GM04504 (cell line): ENCODE measurements around the gene SYNCRIP.
"Not testable (repeated sequence)": the region's sequence is repeated elsewhere in the genome, so short reads cannot be mapped to it uniquely, and the experiment has no call there.

Experiments
- DNase-seq: peaks from one replicate; pipeline ENCODE4 v3.0.0-alpha.2; 2012; ENCODE audit warnings: low read depth

Gene SYNCRIP

GRCh38 chr6:85669735-85670194 is 27.1 kb upstream of the SYNCRIP start:
- DNase-seq = no peak

- no peak for DNase-seq
These were observed 19.6 kb upstream of the SYNCRIP start for GRCh38 chr6:85662251-85662650.

GRCh38 chr6:85660181-85660611 is 17.5 kb upstream of the SYNCRIP start:
- peak; percentile 86 for DNase-seq

GRCh38 chr6:85650606-85651005 is 7.9 kb upstream of the SYNCRIP start:
- DNase-seq = no peak

GRCh38 chr6:85644279-85644762 is 1.6 kb upstream of the SYNCRIP start:
- DNase-seq = no peak

GRCh38 chr6:85643537-85644278 is 1.0 kb upstream of the SYNCRIP start:
- peak; percentile 92 for DNase-seq

- no peak for DNase-seq
These were observed 551 bp downstream of the SYNCRIP start for GRCh38 chr6:85641897-85642773.

- DNase-seq = no peak
These were observed 1.2 kb downstream of the SYNCRIP start for GRCh38 chr6:85641522-85641896.

GRCh38 chr6:85640821-85641220 is 1.9 kb downstream of the SYNCRIP start:
- no peak for DNase-seq

GRCh38 chr6:85637579-85637978 is 5.1 kb downstream of the SYNCRIP start:
- DNase-seq = no peak

GRCh38 chr6:85632164-85632942 is 10.3 kb downstream of the SYNCRIP start:
- no peak for DNase-seq

- DNase-seq = not testable (repeated sequence)
These were observed 11.6 kb downstream of the SYNCRIP start for GRCh38 chr6:85631117-85631516.

- no peak for DNase-seq
These were observed 14.3 kb downstream of the SYNCRIP start for GRCh38 chr6:85628353-85628752.

GRCh38 chr6:85620308-85620707 is 22.4 kb downstream of the SYNCRIP start:
- DNase-seq = no peak

- DNase-seq = no peak
These were observed 27.9 kb downstream of the SYNCRIP start for GRCh38 chr6:85614780-85615179.

GRCh38 chr6:85612690-85613474 is 29.8 kb downstream of the SYNCRIP start:
- DNase-seq = no peak

GRCh38 chr6:85610182-85610895 is 32.3 kb downstream of the SYNCRIP start:
- DNase-seq = no peak

- no peak for DNase-seq
These were observed 40.6 kb downstream of the SYNCRIP start for GRCh38 chr6:85602100-85602499.

- no peak for DNase-seq
These were observed 41.9 kb downstream of the SYNCRIP start for GRCh38 chr6:85600713-85601313.
